NCI-H1930 (cell line): ENCODE results near the gene SERPINB6.
"Not testable (repeated sequence)": the region's sequence is repeated elsewhere in the genome, so short reads cannot be mapped to it uniquely, and the experiment has no call there.

Experiments
- DNase-seq, 2 experiments: peaks; one replicate each; lab custom pipeline; 2025; lab: John Stamatoyannopoulos, UW

Gene SERPINB6

DNA sequence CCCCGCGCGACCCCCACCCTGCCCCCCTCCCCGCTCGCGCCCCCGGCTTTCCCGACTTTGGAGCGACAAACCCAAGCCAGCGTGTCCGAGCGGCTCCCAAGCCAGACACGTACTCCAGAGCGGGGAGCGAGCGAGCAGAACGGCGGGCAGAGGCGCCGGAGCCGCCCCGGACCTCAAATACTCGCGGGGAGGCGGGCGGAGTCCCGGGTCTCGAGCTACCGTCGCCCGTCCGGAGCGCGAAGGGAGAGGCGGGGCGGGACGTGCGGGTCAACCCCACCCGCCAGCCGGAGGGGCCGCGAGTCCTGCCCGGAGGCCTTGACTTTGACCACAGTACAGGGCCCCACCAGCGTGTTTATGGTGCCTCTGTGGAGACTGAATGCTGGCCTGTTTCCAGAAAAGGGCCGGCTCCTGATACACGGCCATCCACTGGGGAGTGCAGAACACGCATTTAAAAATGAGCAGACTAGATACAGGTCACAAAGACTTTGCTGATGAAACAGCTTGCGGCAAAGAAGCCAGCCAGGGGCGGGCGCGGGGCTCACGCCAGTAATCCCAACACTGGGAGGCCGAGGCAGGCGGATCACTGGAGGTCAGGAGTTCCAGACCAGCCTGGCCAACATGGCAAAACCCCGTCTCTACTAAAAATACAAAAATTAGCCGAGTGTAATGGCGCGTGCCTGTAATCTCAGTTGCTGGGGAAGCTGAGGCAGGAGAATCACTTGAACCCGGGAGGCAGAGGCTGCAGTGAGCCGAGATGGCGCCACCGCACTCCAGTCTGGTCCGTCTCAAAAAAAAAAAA, at the start of gene SERPINB6:
TSS of gene SERPINB6 (minus strand) at position 148 of the 799 bp plus-strand sequence. CDS start 12,235 bp downstream, outside the sequence.
- DNase-seq: peak in 1 of 2 experiments; percentile 27

- DNase-seq: no peak
These were observed 48.5 kb upstream of the SERPINB6 start for GRCh38 chr6:3019749-3020320.

DNA sequence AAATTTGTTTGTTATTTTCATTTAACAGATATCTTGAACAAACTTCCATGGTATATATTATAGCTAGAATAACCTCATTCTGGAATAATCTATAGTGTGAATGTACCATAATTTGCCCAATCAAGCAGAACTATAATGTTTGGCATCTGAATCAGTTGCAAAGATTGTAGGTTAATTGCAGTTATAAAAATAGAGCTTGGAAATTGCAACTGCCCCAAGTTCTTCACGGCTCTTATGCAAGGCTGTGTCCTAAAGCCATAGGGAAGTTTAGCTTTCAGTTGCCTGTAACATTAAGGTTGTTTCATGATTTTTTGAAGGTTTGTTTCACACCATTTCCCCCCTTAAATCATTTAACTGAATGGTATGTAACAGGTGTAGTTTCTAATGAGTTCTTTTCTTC, 47.7 kb upstream of the SERPINB6 start:
- DNase-seq: no peak

GRCh38 chr6:3017304-3017703, 45.9 kb upstream of the SERPINB6 start:
- no peak for DNase-seq

GRCh38 chr6:3016473-3017280, 45.3 kb upstream of the SERPINB6 start:
- no peak for DNase-seq

DNA sequence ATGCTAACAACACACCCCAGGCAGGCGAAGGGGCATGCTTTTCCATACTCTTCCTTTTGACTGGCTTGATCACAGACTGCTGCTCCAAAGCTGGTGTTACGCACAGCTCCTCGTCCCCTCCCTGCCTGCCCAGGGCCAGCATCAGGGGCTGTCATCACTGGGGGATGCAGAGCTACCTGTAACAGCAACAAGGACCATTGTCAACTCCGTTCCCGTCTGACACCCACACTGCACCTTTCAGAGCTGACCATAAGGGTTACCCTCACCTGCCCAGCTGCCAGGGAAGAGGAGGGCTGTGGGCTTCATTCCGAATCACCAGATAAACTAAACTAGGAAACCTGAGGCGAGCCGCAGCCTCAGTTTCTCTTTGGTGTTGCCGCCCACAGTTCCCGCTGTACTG, 43.8 kb upstream of the SERPINB6 start:
- no peak for DNase-seq

- no peak for DNase-seq
These were observed 43.3 kb upstream of the SERPINB6 start for GRCh38 chr6:3014675-3015066.

GRCh38 chr6:3013901-3014674, 42.7 kb upstream of the SERPINB6 start:
- DNase-seq: no peak

GRCh38 chr6:3013486-3013885, 42.1 kb upstream of the SERPINB6 start:
- DNase-seq: no peak

DNA sequence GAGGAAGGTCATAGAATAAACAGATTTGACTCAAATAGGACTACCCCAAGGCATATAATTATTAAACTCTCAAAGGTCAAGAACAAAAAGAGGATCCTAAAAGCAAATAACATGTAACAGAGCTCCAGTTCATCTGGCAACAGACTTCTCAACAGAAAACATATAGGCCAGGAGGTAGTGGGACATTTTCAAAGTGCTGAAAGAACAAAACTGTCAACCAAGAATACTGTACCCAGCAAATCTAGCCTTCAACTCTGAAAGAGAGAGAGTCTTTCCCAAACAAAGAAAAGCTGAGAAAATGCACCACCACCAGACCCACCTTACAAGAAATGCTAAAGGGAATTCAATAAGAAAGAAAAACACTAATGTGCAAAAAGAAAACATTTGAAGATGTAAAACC, 40.2 kb upstream of the SERPINB6 start:
- no peak for DNase-seq

GRCh38 chr6:3011158-3011557, 39.8 kb upstream of the SERPINB6 start:
- DNase-seq: no peak

GRCh38 chr6:3009930-3010329, 38.6 kb upstream of the SERPINB6 start:
- DNase-seq: no peak

GRCh38 chr6:3008712-3009265, 37.4 kb upstream of the SERPINB6 start:
- not testable (repeated sequence) for DNase-seq

DNA sequence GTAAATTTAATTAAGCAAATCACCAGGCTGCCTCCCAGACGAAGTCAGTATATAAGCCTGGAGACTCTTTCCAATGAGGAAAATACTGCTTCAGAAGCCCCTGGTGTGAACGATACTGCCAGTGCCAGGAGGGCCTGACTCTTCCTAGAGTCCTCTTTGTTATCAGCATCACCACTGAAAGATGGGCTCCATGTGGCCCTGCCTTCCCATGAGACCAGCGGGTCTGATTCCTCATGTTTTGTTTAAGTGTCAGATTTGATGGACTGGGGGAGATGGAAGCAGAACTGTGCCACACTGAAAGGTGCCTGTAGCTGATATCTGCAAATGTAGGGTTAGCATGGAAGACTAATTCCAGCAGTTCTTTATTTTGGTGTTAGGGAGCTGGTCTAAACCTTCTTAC, 36.2 kb upstream of the SERPINB6 start:
- DNase-seq: no peak

DNA sequence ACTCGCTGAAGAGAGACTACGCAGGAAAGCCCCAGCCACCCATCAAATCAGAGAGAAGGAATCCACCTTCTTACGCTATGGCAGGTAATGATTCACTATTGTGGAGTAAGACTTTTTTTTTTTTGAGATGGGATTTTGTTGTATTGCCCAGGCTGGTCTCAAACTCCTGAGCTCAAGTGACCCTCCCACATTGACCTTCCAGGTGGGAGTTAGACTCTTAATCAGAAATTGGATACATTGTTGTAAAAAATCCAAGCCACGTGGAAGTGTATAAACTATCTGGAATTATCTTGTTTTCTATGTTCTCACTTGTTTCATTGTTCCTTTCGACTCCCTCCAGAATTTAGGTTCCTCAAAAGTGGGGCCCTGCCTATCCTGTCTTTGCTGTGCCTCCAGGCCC, 35.1 kb upstream of the SERPINB6 start:
- DNase-seq: no peak

DNA sequence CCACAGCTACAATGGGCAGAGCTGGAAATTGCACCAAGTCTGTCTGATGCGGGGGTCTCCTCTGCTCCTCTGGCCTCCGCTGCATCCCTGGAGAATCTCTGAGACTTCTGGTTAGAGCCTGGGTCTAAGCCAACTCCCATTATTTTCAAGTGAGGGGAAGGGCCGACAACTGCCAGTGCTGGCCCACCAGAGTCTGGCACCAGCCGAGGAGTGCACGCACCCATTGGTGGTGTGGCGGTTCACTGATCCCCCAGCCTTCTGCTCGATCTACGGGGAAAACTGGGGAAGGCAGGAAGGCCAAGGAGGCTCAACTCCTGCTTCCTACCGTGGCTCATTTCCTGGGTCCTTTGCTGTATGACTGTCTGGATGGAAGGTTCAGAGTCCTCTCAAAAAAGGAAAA, 34.5 kb upstream of the SERPINB6 start:
- no peak for DNase-seq

DNA sequence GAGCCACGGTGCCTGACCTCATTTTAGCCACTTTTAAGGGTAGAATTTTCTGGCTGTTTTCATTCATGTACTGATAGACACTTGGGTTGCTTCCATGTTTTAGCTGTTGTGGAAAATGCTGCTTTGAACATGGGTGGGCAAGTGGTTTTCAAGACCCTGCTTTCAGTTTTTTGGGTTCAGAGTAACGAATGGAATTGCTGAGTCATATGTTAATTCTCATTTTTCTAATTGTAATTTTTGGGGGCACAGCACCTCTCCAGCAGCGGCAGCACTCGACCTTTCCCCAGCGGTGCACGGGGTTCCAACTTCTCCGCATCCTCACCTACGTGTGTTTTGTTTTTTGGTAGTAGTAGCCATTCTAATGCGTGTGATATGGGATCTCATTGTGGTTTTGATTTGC, 33.7 kb upstream of the SERPINB6 start:
- no peak for DNase-seq

DNA sequence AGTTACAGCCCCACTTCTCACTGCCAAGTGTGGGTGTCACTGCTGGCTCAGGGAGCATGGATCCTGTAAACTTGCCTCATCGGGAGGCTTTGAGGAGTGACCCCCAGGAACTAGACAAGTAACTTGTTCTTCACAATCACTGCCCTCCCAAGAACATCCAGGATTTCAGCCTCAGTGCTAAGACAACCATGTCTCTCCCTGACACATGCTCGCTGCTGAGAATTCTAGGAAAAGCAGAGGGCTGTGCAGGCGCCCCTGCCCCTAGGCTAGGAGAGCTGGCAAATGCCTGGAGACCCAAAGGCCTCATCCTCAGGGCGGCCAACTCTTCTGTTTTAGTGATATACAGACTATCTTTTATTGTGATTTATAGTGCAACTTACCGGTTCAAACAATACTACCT, 31.9 kb upstream of the SERPINB6 start:
- DNase-seq: not testable (repeated sequence)

- DNase-seq: no peak
These were observed 30.5 kb upstream of the SERPINB6 start for GRCh38 chr6:3001773-3002293.

- no peak for DNase-seq
These were observed 29.9 kb upstream of the SERPINB6 start for GRCh38 chr6:3001146-3001772.
